ENCODE measurements around the gene FRA10AC1.

Gene FRA10AC1

GRCh38 chr10:93702210-93703001 lies at the start of gene FRA10AC1:
FRA10AC1 (minus strand) TSS chr10:93702592; CDS start chr10:93700106, 2,486 bp downstream.
- H3K4me1 ChIP-seq = peaks cover 21% of the 10 kb centered on the region
- H3K27me3 ChIP-seq = no peaks in the 10 kb centered on the region
- peak within 1 kb of the TSS; percentile 89 for H3K9ac ChIP-seq
- no peaks in the 10 kb centered on the region for H3K9me3 ChIP-seq
- no peaks in the 10 kb centered on the region for H4K20me1 ChIP-seq
- peak within 1 kb of the TSS; percentile 78 for H3K27ac ChIP-seq
- no peak for TF ChIP-seq Cebpa-rat (IDR thresholded peaks at IDR 0.05)
- peak within 1 kb of the TSS; percentile 91 for H3K4me2 ChIP-seq
- peak within 1 kb of the TSS; percentile 78 for H3K4me3 ChIP-seq
- peaks cover 11% of the 10 kb centered on the region for H3K36me3 ChIP-seq

DNA sequence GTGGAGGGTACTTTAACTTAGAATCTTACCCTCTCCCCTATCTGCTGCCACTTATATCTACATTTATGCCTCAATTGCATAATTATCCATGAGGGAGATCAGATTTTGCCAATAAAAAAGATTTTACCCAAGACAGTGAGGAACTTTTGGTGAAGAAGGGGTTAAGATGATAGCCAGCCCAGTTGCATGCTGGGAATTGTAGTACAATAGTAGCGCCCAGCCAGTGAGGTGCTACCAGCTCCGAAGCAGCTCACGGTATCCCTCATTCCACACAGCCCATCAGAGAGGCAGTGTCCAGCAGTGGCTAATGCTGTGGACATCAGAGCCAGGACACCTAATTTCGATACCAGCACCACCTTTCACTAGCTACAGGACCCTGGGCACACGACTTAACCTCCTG lies 49.4 kb upstream of the FRA10AC1 start:
- H3K4me1 ChIP-seq = no peaks in the 10 kb centered on the region
- H3K27ac ChIP-seq = no peak overlapping the region
- H3K27me3 ChIP-seq = no peaks in the 10 kb centered on the region
- H4K20me1 ChIP-seq = no peaks in the 10 kb centered on the region
- no peak for TF ChIP-seq Cebpa-rat (IDR thresholded peaks at IDR 0.05)
- no peak overlapping the region for H3K4me3 ChIP-seq
- H3K36me3 ChIP-seq = no peaks in the 10 kb centered on the region
- H3K4me2 ChIP-seq = peak overlapping the region; percentile 57
- H3K9ac ChIP-seq = no peak overlapping the region
- H3K9me3 ChIP-seq = no peaks in the 10 kb centered on the region

- H3K4me1 ChIP-seq = no peaks in the 10 kb centered on the region
- no peaks in the 10 kb centered on the region for H3K9me3 ChIP-seq
- TF ChIP-seq Cebpa-rat (IDR thresholded peaks at IDR 0.05) = no peak
- H3K36me3 ChIP-seq = no peaks in the 10 kb centered on the region
- no peak overlapping the region for H3K9ac ChIP-seq
- no peak overlapping the region for H3K27ac ChIP-seq
- H3K27me3 ChIP-seq = no peaks in the 10 kb centered on the region
- no peaks in the 10 kb centered on the region for H4K20me1 ChIP-seq
- H3K4me3 ChIP-seq = no peak overlapping the region
- H3K4me2 ChIP-seq = no peak overlapping the region
Observed at GRCh38 chr10:93751124-93751523, 48.7 kb upstream of the FRA10AC1 start.

GRCh38 chr10:93749218-93749799 lies 46.9 kb upstream of the FRA10AC1 start:
- Histone ChIP-seq H3K27me3 (no peaks in the 10 kb centered on the region), H3K4me1 (no peaks in the 10 kb centered on the region), H3K36me3 (no peaks in the 10 kb centered on the region), H3K9me3 (no peaks in the 10 kb centered on the region), H4K20me1 (no peaks in the 10 kb centered on the region), H3K4me2 (no peak overlapping the region), H3K27ac (no peak overlapping the region), H3K9ac (no peak overlapping the region), H3K4me3 (no peak overlapping the region)
- no peak for TF ChIP-seq Cebpa-rat (IDR thresholded peaks at IDR 0.05)

GRCh38 chr10:93746844-93747284 lies 44.5 kb upstream of the FRA10AC1 start:
- TF ChIP-seq Cebpa-rat (IDR thresholded peaks at IDR 0.05) = no peak
- Histone ChIP-seq H3K9me3 (no peaks in the 10 kb centered on the region), H4K20me1 (no peaks in the 10 kb centered on the region), H3K27ac (no peak overlapping the region), H3K27me3 (no peaks in the 10 kb centered on the region), H3K9ac (no peak overlapping the region), H3K4me2 (no peak overlapping the region), H3K36me3 (no peaks in the 10 kb centered on the region), H3K4me3 (no peak overlapping the region), H3K4me1 (peaks cover 9% of the 10 kb centered on the region; the same call in 1 of the 2 replicates)

- Histone ChIP-seq H4K20me1 (no peaks in the 10 kb centered on the region), H3K27me3 (no peaks in the 10 kb centered on the region), H3K27ac (no peak overlapping the region), H3K36me3 (no peaks in the 10 kb centered on the region), H3K9me3 (no peaks in the 10 kb centered on the region), H3K4me1 (peaks cover 9% of the 10 kb centered on the region; the same call in 1 of the 2 replicates), H3K9ac (no peak overlapping the region), H3K4me3 (no peak overlapping the region), H3K4me2 (no peak overlapping the region)
- TF ChIP-seq Cebpa-rat (IDR thresholded peaks at IDR 0.05) = no peak
Observed at GRCh38 chr10:93745408-93746065, 43.1 kb upstream of the FRA10AC1 start.

DNA sequence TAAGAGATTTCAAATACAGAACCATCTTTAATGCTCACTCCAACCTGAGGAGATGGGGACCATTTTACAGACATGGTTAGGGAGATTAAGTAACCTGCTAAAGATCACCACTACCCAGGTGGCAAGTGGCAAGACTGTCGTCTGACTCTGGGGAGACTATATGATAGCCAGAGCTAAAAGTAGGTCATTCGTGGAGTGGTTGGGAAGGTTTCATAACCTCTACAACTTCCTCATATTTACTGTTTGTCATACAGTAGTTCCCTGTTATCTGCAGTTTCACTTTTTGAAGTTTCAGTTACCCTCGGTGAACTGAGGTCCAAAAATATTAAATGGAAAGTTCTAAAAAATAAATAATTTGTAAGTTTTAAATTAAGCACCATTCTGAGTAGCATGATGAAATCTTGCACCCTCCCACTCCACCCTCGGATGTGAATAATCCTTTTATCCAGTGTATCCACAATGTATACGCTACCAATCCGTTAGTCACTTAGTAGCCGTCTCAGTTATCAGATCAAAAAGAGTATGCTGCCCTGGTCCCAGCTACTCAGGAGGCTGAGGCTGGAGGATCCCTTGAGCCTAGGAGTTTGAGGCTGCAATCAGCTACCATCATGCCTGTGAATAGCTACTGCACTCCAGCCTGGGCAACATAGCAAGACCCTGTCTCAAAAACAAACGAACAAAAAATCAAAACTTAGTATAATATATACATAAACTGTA lies 40.4 kb upstream of the FRA10AC1 start:
- Histone ChIP-seq H3K9ac (no peak overlapping the region), H3K27me3 (no peaks in the 10 kb centered on the region), H3K36me3 (no peaks in the 10 kb centered on the region), H3K4me1 (peaks cover 9% of the 10 kb centered on the region; the same call in 1 of the 2 replicates), H3K4me3 (no peak overlapping the region), H3K4me2 (peak overlapping the region; percentile 20), H4K20me1 (no peaks in the 10 kb centered on the region), H3K27ac (no peak overlapping the region), H3K9me3 (no peaks in the 10 kb centered on the region)
- TF ChIP-seq Cebpa-rat (IDR thresholded peaks at IDR 0.05) = no peak

DNA sequence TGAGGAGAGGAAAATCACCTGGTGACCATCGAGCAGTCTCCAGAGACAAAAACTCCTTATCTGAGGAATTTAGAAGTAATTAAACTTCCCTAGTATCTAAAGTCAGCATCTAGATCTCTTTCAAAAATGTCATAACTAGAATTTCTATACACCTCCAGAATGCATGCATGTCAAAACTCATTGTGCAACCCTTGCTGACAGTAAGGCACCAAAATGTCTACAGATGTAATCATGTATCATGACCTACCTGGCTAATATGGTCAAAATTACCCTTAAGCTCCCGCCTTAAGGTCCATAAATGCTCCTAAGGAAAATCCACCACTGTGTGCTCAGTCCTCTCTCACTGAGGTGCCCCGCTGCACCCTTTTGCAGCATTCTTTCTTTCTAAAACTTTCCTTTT lies 39.0 kb upstream of the FRA10AC1 start:
- peaks cover 9% of the 10 kb centered on the region; the same call in 1 of the 2 replicates for H3K4me1 ChIP-seq
- H3K36me3 ChIP-seq = no peaks in the 10 kb centered on the region
- H3K9ac ChIP-seq = no peak overlapping the region
- no peaks in the 10 kb centered on the region for H4K20me1 ChIP-seq
- H3K4me3 ChIP-seq = no peak overlapping the region
- H3K9me3 ChIP-seq = no peaks in the 10 kb centered on the region
- no peak overlapping the region for H3K27ac ChIP-seq
- no peaks in the 10 kb centered on the region for H3K27me3 ChIP-seq
- no peak overlapping the region for H3K4me2 ChIP-seq
- no peak for TF ChIP-seq Cebpa-rat (IDR thresholded peaks at IDR 0.05)

- H4K20me1 ChIP-seq = no peaks in the 10 kb centered on the region
- H3K36me3 ChIP-seq = no peaks in the 10 kb centered on the region
- TF ChIP-seq Cebpa-rat (IDR thresholded peaks at IDR 0.05) = no peak
- no peak overlapping the region for H3K4me2 ChIP-seq
- no peak overlapping the region for H3K27ac ChIP-seq
- no peaks in the 10 kb centered on the region for H3K27me3 ChIP-seq
- no peaks in the 10 kb centered on the region for H3K4me1 ChIP-seq
- H3K4me3 ChIP-seq = no peak overlapping the region
- no peak overlapping the region for H3K9ac ChIP-seq
- H3K9me3 ChIP-seq = no peaks in the 10 kb centered on the region
Observed at GRCh38 chr10:93726024-93726423, 23.6 kb upstream of the FRA10AC1 start.

Data from BLaER1 (cell line).